ENCODE measurements around the gene ARHGEF40.

Gene ARHGEF40

DNA sequence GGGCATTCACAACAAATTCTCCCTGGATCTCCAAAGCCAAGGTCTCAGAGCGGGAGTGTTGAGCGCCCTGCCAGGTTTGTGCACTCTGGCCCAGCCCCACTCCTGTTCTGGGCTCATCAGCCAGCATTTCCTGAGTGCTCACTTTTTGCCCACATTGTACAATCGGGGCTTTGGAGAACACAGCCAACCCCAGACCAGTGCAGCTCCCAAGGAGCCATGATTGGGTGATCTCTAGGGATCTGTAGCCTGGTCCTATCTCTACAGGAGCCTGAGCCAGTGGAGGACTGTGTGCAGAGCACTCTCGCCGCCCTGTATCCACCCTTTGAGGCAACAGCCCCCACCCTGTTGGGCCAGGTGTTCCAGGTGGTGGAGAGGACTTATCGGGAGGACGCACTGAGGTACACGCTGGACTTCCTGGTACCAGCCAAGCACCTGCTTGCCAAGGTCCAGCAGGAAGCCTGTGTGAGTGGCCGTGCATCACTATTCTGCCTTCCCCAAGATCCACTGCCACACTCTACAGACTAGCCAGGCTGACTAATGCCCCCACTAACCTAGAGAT is 2.8 kb downstream of the ARHGEF40 start:
- DNase-seq (ENCODE audit: extremely low spot score), result no peak
- ChIA-PET CTCF (interaction anchor here (0.5 to 3.0 kb wide), 4 partner anchors 17 to 1801 kb away, joined by 4 to 42 read pairs (median 16); no protein-coding TSS in a partner anchor), POLR2A (interaction anchor here (0.9 to 3.7 kb wide), 5 partner anchors 9 to 48 kb away, joined by 3 to 72 read pairs (median 27); partner anchors contain the start of genes NDRG2 and TMEM253)
- TF ChIP-seq BHLHE40 (IDR thresholded peaks at IDR 0.05; ENCODE audit: borderline replicate concordance) (no peak), ELF4 (IDR thresholded peaks at IDR 0.05) (no peak), FOXA1 (IDR thresholded peaks at IDR 0.05) (no peak), TARDBP (IDR thresholded peaks at IDR 0.05) (no peak), L3MBTL2 (conservative IDR thresholded peaks at IDR 0.05) (no peak), SUZ12 (IDR thresholded peaks at IDR 0.05) (no peak), HDGF (IDR thresholded peaks at IDR 0.05; ENCODE audit: borderline replicate concordance) (no peak), ZNF384 (IDR thresholded peaks at IDR 0.05) (no peak), SP1 (IDR thresholded peaks at IDR 0.05) (no peak), FOXK2 (IDR thresholded peaks at IDR 0.05) (no peak), NFRKB (IDR thresholded peaks at IDR 0.05) (no peak), CTBP1 (IDR thresholded peaks at IDR 0.05; ENCODE audit: borderline replicate concordance) (no peak)
- TF ChIP-seq, protein P1, sequence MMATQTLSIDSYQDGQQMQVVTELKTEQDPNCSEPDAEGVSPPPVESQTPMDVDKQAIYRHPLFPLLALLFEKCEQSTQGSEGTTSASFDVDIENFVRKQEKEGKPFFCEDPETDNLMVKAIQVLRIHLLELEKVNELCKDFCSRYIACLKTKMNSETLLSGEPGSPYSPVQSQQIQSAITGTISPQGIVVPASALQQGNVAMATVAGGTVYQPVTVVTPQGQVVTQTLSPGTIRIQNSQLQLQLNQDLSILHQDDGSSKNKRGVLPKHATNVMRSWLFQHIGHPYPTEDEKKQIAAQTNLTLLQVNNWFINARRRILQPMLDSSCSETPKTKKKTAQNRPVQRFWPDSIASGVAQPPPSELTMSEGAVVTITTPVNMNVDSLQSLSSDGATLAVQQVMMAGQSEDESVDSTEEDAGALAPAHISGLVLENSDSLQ (IDR thresholded peaks at IDR 0.05), result no peak

DNA sequence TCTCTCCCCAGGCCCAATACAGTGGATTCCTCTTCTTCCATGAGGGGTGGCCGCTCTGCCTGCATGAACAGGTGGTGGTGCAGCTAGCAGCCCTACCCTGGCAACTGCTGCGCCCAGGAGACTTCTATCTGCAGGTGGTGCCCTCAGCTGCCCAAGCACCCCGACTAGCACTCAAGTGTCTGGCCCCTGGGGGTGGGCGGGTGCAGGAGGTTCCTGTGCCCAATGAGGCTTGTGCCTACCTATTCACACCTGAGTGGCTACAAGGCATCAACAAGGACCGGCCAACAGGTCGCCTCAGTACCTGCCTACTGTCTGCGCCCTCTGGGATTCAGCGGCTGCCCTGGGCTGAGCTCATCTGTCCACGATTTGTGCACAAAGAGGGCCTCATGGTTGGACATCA is 3.8 kb downstream of the ARHGEF40 start:
- no peak for TF ChIP-seq HDGF (IDR thresholded peaks at IDR 0.05; ENCODE audit: borderline replicate concordance)
- no peak for TF ChIP-seq ZNF384 (IDR thresholded peaks at IDR 0.05)
- TF ChIP-seq L3MBTL2 (conservative IDR thresholded peaks at IDR 0.05), result no peak
- no peak for TF ChIP-seq FOXA1 (IDR thresholded peaks at IDR 0.05)
- TF ChIP-seq ARNT (IDR thresholded peaks at IDR 0.05), result no peak
- TF ChIP-seq, protein P1 (IDR thresholded peaks at IDR 0.05), result no peak
- TF ChIP-seq NFRKB (IDR thresholded peaks at IDR 0.05), result no peak
- no peak for TF ChIP-seq CTBP1 (IDR thresholded peaks at IDR 0.05; ENCODE audit: borderline replicate concordance)
- no peak for TF ChIP-seq BHLHE40 (IDR thresholded peaks at IDR 0.05; ENCODE audit: borderline replicate concordance)
- TF ChIP-seq ELF4 (IDR thresholded peaks at IDR 0.05), result no peak
- TF ChIP-seq SP1 (IDR thresholded peaks at IDR 0.05), result no peak
- TF ChIP-seq LEF1 (IDR thresholded peaks at IDR 0.05; ENCODE audit: borderline replicate concordance), result no peak
- no peak for TF ChIP-seq FOXK2 (IDR thresholded peaks at IDR 0.05)
- no peak for TF ChIP-seq TARDBP (IDR thresholded peaks at IDR 0.05)
- no peak for TF ChIP-seq FOXM1 (IDR thresholded peaks at IDR 0.05; ENCODE audit: borderline replicate concordance)
- TF ChIP-seq SUZ12 (IDR thresholded peaks at IDR 0.05), result no peak
- ChIA-PET CTCF (interaction anchor here (1.2 to 1.5 kb wide), 2 partner anchors 19 kb away, joined by 6 read pairs; no protein-coding TSS in a partner anchor), POLR2A (interaction anchor here (1.1 kb wide), 1 partner anchor 23 kb away, joined by 3 read pairs; no protein-coding TSS in a partner anchor)
- DNase-seq (ENCODE audit: extremely low spot score), result no peak

DNA sequence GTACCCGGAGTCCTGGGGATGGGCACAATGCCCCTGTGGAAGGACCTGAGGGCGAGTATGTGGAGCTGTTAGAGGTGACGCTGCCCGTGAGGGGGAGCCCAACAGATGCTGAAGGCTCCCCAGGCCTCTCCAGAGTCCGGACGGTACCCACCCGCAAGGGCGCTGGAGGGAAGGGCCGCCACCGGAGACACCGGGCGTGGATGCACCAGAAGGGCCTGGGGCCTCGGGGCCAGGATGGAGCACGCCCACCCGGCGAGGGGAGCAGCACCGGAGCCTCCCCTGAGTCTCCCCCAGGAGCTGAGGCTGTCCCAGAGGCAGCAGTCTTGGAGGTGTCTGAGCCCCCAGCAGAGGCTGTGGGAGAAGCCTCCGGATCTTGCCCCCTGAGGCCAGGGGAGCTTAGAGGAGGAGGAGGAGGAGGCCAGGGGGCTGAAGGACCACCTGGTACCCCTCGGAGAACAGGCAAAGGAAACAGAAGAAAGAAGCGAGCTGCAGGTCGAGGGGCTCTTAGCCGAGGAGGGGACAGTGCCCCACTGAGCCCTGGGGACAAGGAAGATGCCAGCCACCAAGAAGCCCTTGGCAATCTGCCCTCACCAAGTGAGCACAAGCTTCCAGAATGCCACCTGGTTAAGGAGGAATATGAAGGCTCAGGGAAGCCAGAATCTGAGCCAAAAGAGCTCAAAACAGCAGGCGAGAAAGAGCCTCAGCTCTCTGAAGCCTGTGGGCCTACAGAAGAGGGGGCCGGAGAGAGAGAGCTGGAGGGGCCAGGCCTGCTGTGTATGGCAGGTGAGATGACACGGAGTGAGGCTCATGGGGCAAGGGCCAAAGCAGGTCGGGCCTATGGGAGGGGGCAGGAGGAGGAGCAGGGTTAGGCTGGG is 4.5 kb downstream of the ARHGEF40 start:
- CTCF ChIA-PET, result interaction anchor here (1.5 kb wide), 1 partner anchor 18 kb away, joined by 6 read pairs; no protein-coding TSS in a partner anchor
- TF ChIP-seq ARNT (IDR thresholded peaks at IDR 0.05) (no peak), FOXA1 (IDR thresholded peaks at IDR 0.05) (no peak), FOXK2 (IDR thresholded peaks at IDR 0.05) (no peak), TARDBP (IDR thresholded peaks at IDR 0.05) (no peak), LEF1 (IDR thresholded peaks at IDR 0.05; ENCODE audit: borderline replicate concordance) (no peak), HDGF (IDR thresholded peaks at IDR 0.05; ENCODE audit: borderline replicate concordance) (no peak), SUZ12 (IDR thresholded peaks at IDR 0.05) (no peak), SP1 (IDR thresholded peaks at IDR 0.05) (no peak), NFRKB (IDR thresholded peaks at IDR 0.05) (no peak), L3MBTL2 (conservative IDR thresholded peaks at IDR 0.05) (no peak), FOXM1 (IDR thresholded peaks at IDR 0.05; ENCODE audit: borderline replicate concordance) (no peak)
- TF ChIP-seq, protein P1 (IDR thresholded peaks at IDR 0.05), result no peak
- DNase-seq (ENCODE audit: extremely low spot score), result no peak
- POLR2A ChIA-PET, result interaction anchor here (1.1 kb wide), 1 partner anchor 23 kb away, joined by 3 read pairs; no protein-coding TSS in a partner anchor

DNA sequence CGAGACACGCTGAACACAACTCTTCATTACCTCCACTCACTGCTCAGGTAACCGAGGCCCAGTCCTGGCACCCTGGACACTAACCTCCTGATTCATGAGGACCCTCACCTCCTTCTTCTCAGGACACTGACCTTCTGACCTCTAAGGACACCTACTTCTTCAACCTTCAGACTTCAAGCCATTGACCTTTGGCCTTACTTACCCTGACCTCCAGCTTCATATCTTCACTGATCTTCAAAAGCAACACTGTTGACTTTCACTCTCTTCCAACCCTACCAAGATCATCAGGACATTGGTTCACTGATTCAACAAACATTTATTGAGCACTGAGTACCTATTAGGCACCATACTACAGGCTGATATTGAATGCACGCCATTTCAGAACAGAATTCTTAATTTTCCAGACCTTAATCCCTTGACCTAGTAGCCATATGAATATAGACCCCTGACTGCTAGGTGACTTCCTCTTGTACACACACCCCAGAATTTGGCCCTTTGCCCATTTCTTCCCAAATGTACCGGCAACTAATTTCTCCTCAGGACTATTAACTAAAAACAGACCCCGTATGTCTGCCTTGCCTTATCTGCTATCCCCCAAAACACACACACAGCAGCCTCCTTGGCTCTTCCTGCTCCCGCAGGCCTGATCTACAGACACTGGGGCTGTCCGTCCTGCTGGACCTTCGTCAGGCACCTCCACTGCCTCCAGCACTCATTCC is 5.8 kb downstream of the ARHGEF40 start:
- no peak for TF ChIP-seq CTBP1 (IDR thresholded peaks at IDR 0.05; ENCODE audit: borderline replicate concordance)
- no peak for TF ChIP-seq FOXA1 (IDR thresholded peaks at IDR 0.05)
- DNase-seq (ENCODE audit: extremely low spot score), result no peak
- ChIA-PET POLR2A (no interaction called here), CTCF (no interaction called here)

DNA sequence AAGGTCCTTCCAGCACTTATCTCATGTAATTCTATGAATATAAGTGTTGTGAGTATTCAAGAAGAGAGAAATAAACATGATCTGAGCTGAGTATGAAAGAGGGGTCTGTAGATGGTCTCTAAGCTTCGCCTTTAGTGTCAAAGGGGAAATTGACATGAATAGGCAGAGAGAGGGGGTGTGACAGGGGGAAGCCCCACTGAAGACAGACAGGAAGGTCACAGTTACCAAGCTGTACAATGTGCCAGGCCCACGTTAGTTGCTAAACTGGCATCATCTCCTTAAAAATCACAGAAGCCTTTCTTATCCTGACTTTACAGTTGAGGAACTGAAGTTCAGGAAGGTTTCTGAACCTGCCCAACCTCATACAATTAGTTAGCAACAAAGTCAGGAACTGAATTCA is 7.6 kb downstream of the ARHGEF40 start:
- no peak for DNase-seq (ENCODE audit: extremely low spot score)
- TF ChIP-seq FOXK2 (IDR thresholded peaks at IDR 0.05) (no peak), FOXM1 (IDR thresholded peaks at IDR 0.05; ENCODE audit: borderline replicate concordance) (no peak), ZNF384 (IDR thresholded peaks at IDR 0.05) (no peak), NFRKB (IDR thresholded peaks at IDR 0.05) (no peak), ELF4 (IDR thresholded peaks at IDR 0.05) (no peak), L3MBTL2 (conservative IDR thresholded peaks at IDR 0.05) (no peak), TARDBP (IDR thresholded peaks at IDR 0.05) (no peak), SUZ12 (IDR thresholded peaks at IDR 0.05) (no peak), BHLHE40 (IDR thresholded peaks at IDR 0.05; ENCODE audit: borderline replicate concordance) (no peak), LEF1 (IDR thresholded peaks at IDR 0.05; ENCODE audit: borderline replicate concordance) (no peak), SP1 (IDR thresholded peaks at IDR 0.05) (no peak), HDGF (IDR thresholded peaks at IDR 0.05; ENCODE audit: borderline replicate concordance) (no peak), FOXA1 (IDR thresholded peaks at IDR 0.05) (no peak), CTBP1 (IDR thresholded peaks at IDR 0.05; ENCODE audit: borderline replicate concordance) (no peak), ARNT (IDR thresholded peaks at IDR 0.05) (no peak)
- TF ChIP-seq, protein P1 (IDR thresholded peaks at IDR 0.05), result no peak
- ChIA-PET POLR2A (no interaction called here), CTCF (interaction anchor here (2.7 kb wide), 1 partner anchor 14 kb away, joined by 10 read pairs; no protein-coding TSS in a partner anchor)
